Sciatic nerve (tissue), 1 donor: ENCODE results near the gene LMLN. TPM values are rescaled to one million over a fixed set of nuclear protein-coding genes. Genes with fewer than 3 reads are reported as not detected.

Source experiments
- total RNA-seq: library from RNA; stranded (reverse); fragmentation: NEBNext Ultra II Directional; extraction: Animal tissue kit (Norgen Biotek cat#: 25700); gene quantifications from one replicate; pipeline ENCODE4 v1.2.1, GENCODE V29; 2021
- donor health status: DM: no; HTN: no; CAD: no.

The LMLN gene
- total RNA-seq, 1 donor from 2014 or later = 12.2 TPM

Other genes with a start within 250 kb of the LMLN start
- gene RUBCN, start 223.3 kb upstream of the LMLN start, total RNA-seq = 47.9 TPM
- gene FYTTD1, start 210.3 kb upstream of the LMLN start, total RNA-seq = 66.8 TPM
- gene LRCH3, start 169.0 kb upstream of the LMLN start, total RNA-seq = 89.7 TPM
- 724 TPM for gene RPL35A, start 10.0 kb upstream of the LMLN start, total RNA-seq